H1 (cell line): Measurements from ENCODE around the gene GRID1. TPM values are rescaled to one million over a fixed set of nuclear protein-coding genes. Genes with fewer than 3 reads are reported as not detected.

Experiments
- CTCF ChIA-PET: fragments of 300-600 bp; sonication (Branson Sonifier 250); formaldehyde crosslinking; loops from one replicate; lab custom pipeline; 2021; ENCODE audit not compliant: partially characterized antibody; lab: Charles Lee
- POLR2A ChIA-PET: fragments of 300-600 bp; sonication (Branson Sonifier 250); formaldehyde crosslinking; loops from one replicate; lab custom pipeline; 2021; ENCODE audit warnings: inconsistent platforms; ENCODE audit not compliant: partially characterized antibody; lab: Charles Lee
- DNase-seq, 2 experiments: peaks; one replicate each; pipeline versions ENCODE4 v3.0.0 to v3.0.0-alpha.2; 2010 to 2022; ENCODE audit warnings: low spot score in 2 of 2, low read depth in 1 of 2, mixed read lengths in 1 of 2
- FAIRE-seq: peaks from 2 replicates; lab custom pipeline; 2011; peaks lifted over from hg19 to GRCh38; lab: Jason Lieb, UNC
- H2AFZ ChIP-seq: 2 replicates; pipeline ENCODE4 v1.8.1; 2012; ENCODE audit warnings: low read length, inconsistent platforms
- H2AK5ac ChIP-seq: 2 replicates; pipeline ENCODE4 v1.6.1; 2013; ENCODE audit warnings: low read depth, low read length
- H2BK120ac ChIP-seq: replicated peaks from 2 replicates; pipeline ENCODE3; 2013; ENCODE audit warnings: low read depth, low read length, inconsistent platforms
- H2BK12ac ChIP-seq: 2 replicates; pipeline ENCODE4 v1.6.1; 2013; ENCODE audit warnings: low read depth, low read length
- H2BK15ac ChIP-seq: 2 replicates; pipeline ENCODE4 v1.6.1; 2013; ENCODE audit warnings: low read length
- H2BK20ac ChIP-seq: 2 replicates; pipeline ENCODE4 v1.6.1; 2013; ENCODE audit warnings: low read length
- H2BK5ac ChIP-seq: 2 replicates; pipeline ENCODE4 v1.6.1; 2013; ENCODE audit warnings: low read depth, low read length
- H3K14ac ChIP-seq: 2 replicates; pipeline ENCODE4 v1.6.1; 2013; ENCODE audit warnings: inconsistent platforms; ENCODE audit not compliant: insufficient read length
- H3K18ac ChIP-seq: 2 replicates; pipeline ENCODE4 v1.6.1; 2013; ENCODE audit warnings: low read length; ENCODE audit errors: extremely low read depth
- H3K23ac ChIP-seq: 2 replicates; pipeline ENCODE4 v1.6.1; 2013; ENCODE audit warnings: inconsistent platforms; ENCODE audit not compliant: insufficient read length
- H3K23me2 ChIP-seq: 2 replicates; pipeline ENCODE4 v1.6.1; 2013; ENCODE audit warnings: low read depth, low read length
- H3K27ac ChIP-seq: 2 replicates; pipeline ENCODE4 v1.6.1; 2011; ENCODE audit warnings: low read depth, low read length, inconsistent platforms
- H3K27me3 ChIP-seq, 4 experiments: replicated peaks in 1 of 4; 1 replicate in 1 of 4; 2 replicates in 3 of 4; pipeline versions ENCODE4 v1.6.1 to v1.8.1; 2011 to 2013; ENCODE audit warnings: low read length in 3 of 4, mild to moderate bottlenecking in 3 of 4, inconsistent platforms in 2 of 4, mixed read lengths in 2 of 4, moderate library complexity in 1 of 4; ENCODE audit not compliant: control insufficient read depth in 3 of 4, insufficient read depth in 3 of 4; ENCODE audit errors: extremely low read depth in 1 of 4
- H3K36me3 ChIP-seq, 4 experiments: 2 replicates each; pipeline versions ENCODE4 v1.6.1 to v1.8.1; 2011 to 2013; ENCODE audit warnings: mild to moderate bottlenecking in 4 of 4, low read length in 3 of 4, moderate library complexity in 2 of 4, control low read depth in 1 of 4, inconsistent platforms in 1 of 4; ENCODE audit not compliant: insufficient read depth in 4 of 4, control insufficient read depth in 2 of 4
- H3K4ac ChIP-seq: replicated peaks from 2 replicates; pipeline ENCODE3; 2013; ENCODE audit warnings: low read length, low read depth, mixed read lengths, inconsistent platforms; ENCODE audit not compliant: insufficient read length
- H3K4me1 ChIP-seq, 4 experiments: replicated peaks in 1 of 4; 1 replicate in 1 of 4; 2 replicates in 3 of 4; pipeline versions ENCODE4 v1.6.1 to v1.8.1; 2011 to 2013; ENCODE audit warnings: low read length in 3 of 4, inconsistent platforms in 2 of 4, mixed read lengths in 1 of 4; ENCODE audit not compliant: insufficient read depth in 4 of 4, control insufficient read depth in 3 of 4
- H3K4me2 ChIP-seq, 2 experiments: 2 replicates each; pipeline versions ENCODE4 v1.6.1 to v1.8.1; 2011 to 2013; ENCODE audit warnings: low read depth in 2 of 2, low read length in 2 of 2, control low read depth in 1 of 2, inconsistent platforms in 1 of 2, mild to moderate bottlenecking in 1 of 2; ENCODE audit not compliant: insufficient read depth in 1 of 2
- H3K4me3 ChIP-seq, 4 experiments: fragments of 200-600, 300-600 bp in 1 of 4; sonication (generic), shearing (Covaris generic), sonication (Bioruptor Twin) in 1 of 4; 2 replicates each; pipeline versions ENCODE4 v1.5.1 to v1.8.1; 2011 to 2016; ENCODE audit warnings: low read length in 4 of 4, low read depth in 3 of 4, control low read depth in 2 of 4, inconsistent platforms in 2 of 4, mild to moderate bottlenecking in 2 of 4, mixed read lengths in 1 of 4, moderate library complexity in 1 of 4; ENCODE audit not compliant: insufficient read depth in 2 of 4; ENCODE audit errors: extremely low read depth in 1 of 4
- H3K56ac ChIP-seq: replicated peaks from 2 replicates; pipeline ENCODE3; 2013; ENCODE audit warnings: low read depth, mild to moderate bottlenecking, mixed read lengths, low read length, inconsistent platforms; ENCODE audit not compliant: insufficient read length
- H3K79me1 ChIP-seq: 2 replicates; pipeline ENCODE4 v1.6.1; 2013; ENCODE audit warnings: low read depth, low read length, control low read depth
- H3K79me2 ChIP-seq, 2 experiments: 2 replicates each; pipeline versions ENCODE4 v1.6.1 to v1.8.1; 2012 to 2013; ENCODE audit warnings: low read length in 2 of 2, mild to moderate bottlenecking in 2 of 2, inconsistent platforms in 1 of 2; ENCODE audit not compliant: insufficient read depth in 2 of 2, control insufficient read depth in 1 of 2
- H3K9ac ChIP-seq, 4 experiments: replicated peaks in 1 of 4; 1 replicate in 1 of 4; 2 replicates in 3 of 4; pipeline versions ENCODE4 v1.6.1 to v1.8.1; 2011 to 2013; ENCODE audit warnings: low read depth in 3 of 4, low read length in 3 of 4, control low read depth in 2 of 4, mild to moderate bottlenecking in 2 of 4, moderate library complexity in 2 of 4, inconsistent platforms in 1 of 4; ENCODE audit errors: extremely low read depth in 1 of 4
- H3K9me3 ChIP-seq, 2 experiments: 2 replicates each; pipeline versions ENCODE4 v1.6.1 to v1.8.1; 2012 to 2013; ENCODE audit warnings: mild to moderate bottlenecking in 2 of 2, moderate library complexity in 2 of 2, control low read depth in 1 of 2, inconsistent platforms in 1 of 2, low read depth in 1 of 2, low read length in 1 of 2, mixed read lengths in 1 of 2; ENCODE audit not compliant: insufficient read depth in 2 of 2
- H4K20me1 ChIP-seq, 2 experiments: replicated peaks in 1 of 2; 2 replicates each; pipeline versions ENCODE3 to v1.8.1; 2011 to 2013; ENCODE audit warnings: inconsistent platforms in 2 of 2, low read length in 2 of 2, mild to moderate bottlenecking in 1 of 2; ENCODE audit not compliant: insufficient read depth in 2 of 2, control insufficient read depth in 1 of 2
- H4K5ac ChIP-seq: 2 replicates; pipeline ENCODE4 v1.6.1; 2013; ENCODE audit warnings: low read length, low read depth, mixed read lengths, inconsistent platforms; ENCODE audit not compliant: insufficient read length
- H4K8ac ChIP-seq: 2 replicates; pipeline ENCODE4 v1.8.0; 2013; ENCODE audit warnings: mild to moderate bottlenecking, moderate library complexity, low read length, inconsistent platforms; ENCODE audit not compliant: insufficient read depth; ENCODE audit errors: extremely low read depth
- H4K91ac ChIP-seq: replicated peaks from 2 replicates; pipeline ENCODE3; 2013; ENCODE audit warnings: low read length, mixed read lengths, inconsistent platforms; ENCODE audit not compliant: insufficient read length
- ASH2L ChIP-seq: fragments of 200-600, 300-600 bp; sonication (generic); IDR thresholded peaks from one replicate; pipeline ENCODE4 v1.7.1; 2017; ENCODE audit warnings: low read length
- CEBPB ChIP-seq: IDR thresholded peaks from 2 replicates; pipeline ENCODE4 v1.6.1; 2012; ENCODE audit warnings: low read depth, low read length
- CHD1 ChIP-seq: IDR thresholded peaks from 2 replicates; pipeline ENCODE4 v1.6.1; 2012; ENCODE audit warnings: low read depth, low read length, improper control_type of control experiment
- CTBP2 ChIP-seq: IDR thresholded peaks from 2 replicates; pipeline ENCODE4 v1.7.0; 2011; ENCODE audit warnings: borderline replicate concordance, mild to moderate bottlenecking, moderate library complexity, mixed read lengths, low read length; ENCODE audit not compliant: insufficient read depth, insufficient read length
- HDAC6 ChIP-seq: IDR thresholded peaks from one replicate; pipeline ENCODE4 v1.7.1; 2012; ENCODE audit warnings: low read depth, mild to moderate bottlenecking, inconsistent platforms, low read length, moderate library complexity
- NANOG ChIP-seq: IDR thresholded peaks from 2 replicates; pipeline ENCODE4 v1.6.1; 2011; ENCODE audit warnings: low read length, low read depth, mild to moderate bottlenecking, inconsistent platforms; ENCODE audit not compliant: insufficient read depth, poor library complexity, severe bottlenecking
- PHF8 ChIP-seq: fragments of 200-600 bp; sonication (generic); conservative IDR thresholded peaks from 2 replicates; pipeline ENCODE4 v1.7.1; 2012; ENCODE audit warnings: low read depth, mild to moderate bottlenecking, inconsistent platforms, low read length, moderate library complexity
- POLR2A ChIP-seq, 2 experiments: IDR thresholded peaks; 1 replicate in 1 of 2; 2 replicates in 1 of 2; pipeline ENCODE4 v1.6.1; 2011; ENCODE audit warnings: low read depth in 2 of 2, low read length in 2 of 2, mild to moderate bottlenecking in 2 of 2; ENCODE audit errors: control extremely low read depth in 1 of 2
- POU5F1 ChIP-seq: IDR thresholded peaks from 2 replicates; pipeline ENCODE4 v1.6.1; 2011; ENCODE audit warnings: low read depth, mild to moderate bottlenecking, low read length, moderate library complexity
- SRF ChIP-seq: IDR thresholded peaks from 2 replicates; pipeline ENCODE4 v1.6.1; 2011; ENCODE audit warnings: mild to moderate bottlenecking, low read depth, low read length, moderate library complexity
- TAF1 ChIP-seq: IDR thresholded peaks from 2 replicates; pipeline ENCODE4 v1.6.1; 2011; ENCODE audit warnings: mild to moderate bottlenecking, low read depth, low read length
- YY1 ChIP-seq: IDR thresholded peaks from 2 replicates; pipeline ENCODE4 v1.6.1; 2011; ENCODE audit warnings: low read depth, mild to moderate bottlenecking, low read length
- WGBS, 2 experiments: shearing (Covaris generic) in 1 of 2; methylation state at CpG; one replicate each; pipeline versions ENCODE4 v1.1.6 to v1.1.7; 2013 to 2015; ENCODE audit warnings: low lambda C conversion rate in 2 of 2, mixed read lengths in 2 of 2, inconsistent platforms in 1 of 2, low coverage in 1 of 2, missing lambda C conversion rate in 1 of 2; ENCODE audit not compliant: insufficient replicate concordance in 2 of 2, insufficient coverage in 1 of 2, insufficient read length in 1 of 2; ENCODE audit errors: extremely low coverage in 1 of 2, missing lambda C conversion rate in 1 of 2; 5-methylcytosine and 5-hydroxymethylcytosine counted together
- polyA plus RNA-seq, 7 experiments: library from polyadenylated mRNA; depleted of rRNA in 3 of 7; stranded (reverse) in 5 of 7; unstranded in 2 of 7; fragments of >200 nt in 5 of 7; fragments of 200-250 nt in 2 of 7; gene quantifications; 1 replicate in 5 of 7; 2 replicates in 1 of 7; 4 replicates in 1 of 7; pipeline versions ENCODE4 v1.2.1 to v1.2.3, GENCODE V29; 2011 to 2013; ENCODE audit warnings: missing spikeins in 2 of 7, mixed read lengths in 2 of 7
- total RNA-seq: library from RNA; stranded (reverse); fragmentation: NEBNext Ultra II Directional; extraction: Animal tissue kit (Norgen Biotek cat#: 25700); gene quantifications from 2 replicates; pipeline ENCODE4 v1.2.1, GENCODE V29; 2021
- TF ChIP-seq, protein P1 (sequence below): IDR thresholded peaks from 2 replicates; pipeline ENCODE4 v1.6.1; 2011; ENCODE audit warnings: low read depth, mild to moderate bottlenecking, low read length; ENCODE audit not compliant: insufficient read depth
- TF ChIP-seq, protein P2 (sequence below): IDR thresholded peaks from 2 replicates; pipeline ENCODE4 v1.6.1; 2012; ENCODE audit warnings: inconsistent platforms

Gene GRID1
- total and polyA plus RNA-seq, 2 of the 8 experiments (the other 6 are each of a cell fraction or from before 2014, with no cell fraction given) = 0.22 to 0.30 TPM

DNA sequence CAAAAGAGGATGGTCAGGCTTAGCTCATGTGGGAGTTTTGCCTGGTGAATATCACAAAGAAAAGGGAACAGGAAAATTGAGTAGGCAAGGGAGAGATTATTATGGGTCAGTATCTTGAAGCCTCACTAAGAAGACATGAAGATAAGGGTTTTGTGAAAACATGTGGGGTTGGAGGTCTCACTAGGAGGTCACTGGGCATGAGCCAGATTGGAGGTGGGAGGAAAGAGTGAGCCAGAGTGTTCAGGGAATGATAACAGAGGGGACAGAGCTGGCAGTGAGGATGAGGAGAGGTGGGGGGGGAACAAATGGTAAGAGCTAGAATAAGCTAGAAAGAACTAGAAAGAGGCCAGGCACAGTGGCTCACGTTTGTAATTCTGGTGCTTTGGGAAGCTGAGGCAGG lies 374.3 kb downstream of the GRID1 start:
- Histone ChIP-seq H2BK12ac (no peak overlapping the region), H3K9ac (no peak overlapping the region), H3K18ac (no peak overlapping the region), H3K9me3 (no peaks in the 10 kb centered on the region), H2BK20ac (no peak overlapping the region), H4K5ac (no peak overlapping the region), H3K36me3 (no peaks in the 10 kb centered on the region), H4K91ac (no peak overlapping the region), H3K4me2 (no peak overlapping the region), H4K8ac (no peak overlapping the region), H2BK120ac (no peak overlapping the region), H3K23ac (no peak overlapping the region), H3K4me3 (no peak overlapping the region), H3K4me1 (no peaks in the 10 kb centered on the region), H3K79me2 (no peaks in the 10 kb centered on the region), H4K20me1 (no peaks in the 10 kb centered on the region), H3K23me2 (peaks cover 3% of the 10 kb centered on the region; the same call in 1 of the 2 replicates), H2AFZ (no peak overlapping the region), H3K56ac (no peak overlapping the region), H2AK5ac (no peak overlapping the region), H3K27ac (no peak overlapping the region), H3K4ac (no peak overlapping the region), H3K27me3 (peaks cover 0 to 2% (median 0%) of the 10 kb centered on the region in 4 experiments; a peak in 1 of 7 replicates), H3K14ac (no peak overlapping the region), H3K79me1 (no peaks in the 10 kb centered on the region), H2BK5ac (no peak overlapping the region), H2BK15ac (no peak overlapping the region)
- DNase-seq = no peak
- CTCF ChIA-PET = interaction anchor here (0.7 to 1.1 kb wide), 4 partner anchors 14 to 1327 kb away, joined by 3 read pairs; no protein-coding TSS in a partner anchor
- 92% methylated on average over 1 of the region's 1 CpG; no CpG with 5 or more reads in 1 of the 2 experiments for WGBS, 2 experiments
- POLR2A ChIA-PET = no interaction called here
- no peak for FAIRE-seq
- TF ChIP-seq SRF (no peak), HDAC6 (no peak), NANOG (no peak), PHF8 (no peak), YY1 (no peak), CEBPB (no peak), CHD1 (no peak), POLR2A (IDR thresholded peaks at IDR 0.05; ENCODE audit: control extremely low read depth in 1 of 2, low read depth in 2 of 2, low read length in 2 of 2) (no peak), POU5F1 (no peak), ASH2L (no peak), CTBP2 (no peak), TAF1 (no peak)
- TF ChIP-seq, protein P1, sequence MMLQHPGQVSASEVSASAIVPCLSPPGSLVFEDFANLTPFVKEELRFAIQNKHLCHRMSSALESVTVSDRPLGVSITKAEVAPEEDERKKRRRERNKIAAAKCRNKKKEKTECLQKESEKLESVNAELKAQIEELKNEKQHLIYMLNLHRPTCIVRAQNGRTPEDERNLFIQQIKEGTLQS = no peak
- TF ChIP-seq, protein P2, sequence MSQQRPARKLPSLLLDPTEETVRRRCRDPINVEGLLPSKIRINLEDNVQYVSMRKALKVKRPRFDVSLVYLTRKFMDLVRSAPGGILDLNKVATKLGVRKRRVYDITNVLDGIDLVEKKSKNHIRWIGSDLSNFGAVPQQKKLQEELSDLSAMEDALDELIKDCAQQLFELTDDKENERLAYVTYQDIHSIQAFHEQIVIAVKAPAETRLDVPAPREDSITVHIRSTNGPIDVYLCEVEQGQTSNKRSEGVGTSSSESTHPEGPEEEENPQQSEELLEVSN = no peak
